HepG2 (cell line): Measurements from ENCODE around the gene TBL3. TPM values are rescaled to one million over a fixed set of nuclear protein-coding genes. Genes with fewer than 3 reads are reported as not detected.

Experiments used
- ATF1 ChIP-seq: IDR thresholded peaks from 2 replicates; pipeline ENCODE4 v1.6.1; 2016; ENCODE audit warnings: mild to moderate bottlenecking, control low read depth
- ATF3 ChIP-seq: sonication (generic); formaldehyde crosslinking; IDR thresholded peaks from 2 replicates; pipeline ENCODE4 v1.4.0; 2020; ENCODE audit warnings: missing genetic modification reagents
- ATF5 ChIP-seq: sonication (generic); formaldehyde crosslinking; IDR thresholded peaks from 2 replicates; pipeline ENCODE4 v1.4.0; 2020; ENCODE audit warnings: mild to moderate bottlenecking, low read depth, missing genetic modification reagents
- CENPX ChIP-seq: sonication (generic); formaldehyde crosslinking; IDR thresholded peaks from 2 replicates; pipeline ENCODE4 v1.9.0; 2021; ENCODE audit warnings: mild to moderate bottlenecking, missing genetic modification reagents, moderate library complexity
- EP300 ChIP-seq, 3 experiments: sonication (generic) in 1 of 3; formaldehyde crosslinking in 1 of 3; IDR thresholded peaks; 2 replicates each; pipeline versions ENCODE4 v1.5.1 to v1.6.1; 2011 to 2020; ENCODE audit warnings: low read depth in 2 of 3, low read length in 2 of 3, borderline replicate concordance in 1 of 3, improper control_type of control experiment in 1 of 3, mild to moderate bottlenecking in 1 of 3, missing genetic modification reagents in 1 of 3, moderate library complexity in 1 of 3
- FOXM1 ChIP-seq: sonication (generic); formaldehyde crosslinking; IDR thresholded peaks from 2 replicates; pipeline ENCODE4 v1.5.0; 2020; ENCODE audit warnings: missing genetic modification reagents
- PRDM4 ChIP-seq: sonication (generic); formaldehyde crosslinking; IDR thresholded peaks from 2 replicates; pipeline ENCODE4 v1.9.0; 2021; ENCODE audit warnings: missing genetic modification reagents, borderline replicate concordance
- SCMH1 ChIP-seq: sonication (generic); formaldehyde crosslinking; IDR thresholded peaks from 2 replicates; pipeline ENCODE4 v1.9.0; 2021; ENCODE audit warnings: missing genetic modification reagents, mild to moderate bottlenecking, borderline replicate concordance
- TARDBP ChIP-seq: sonication (generic); formaldehyde crosslinking; IDR thresholded peaks from 2 replicates; pipeline ENCODE4 v1.8.0; 2022; ENCODE audit warnings: mild to moderate bottlenecking, missing genetic modification reagents
- TRIM24 ChIP-seq: sonication (generic); formaldehyde crosslinking; IDR thresholded peaks from 2 replicates; pipeline ENCODE4 v1.8.0; 2022; ENCODE audit warnings: mild to moderate bottlenecking, missing genetic modification reagents
- ZMYM2 ChIP-seq: sonication (generic); formaldehyde crosslinking; IDR thresholded peaks from 2 replicates; pipeline ENCODE4 v1.8.0; 2022; ENCODE audit warnings: mild to moderate bottlenecking, missing genetic modification reagents
- ZMYM3 ChIP-seq: sonication (generic); formaldehyde crosslinking; IDR thresholded peaks from 2 replicates; pipeline ENCODE4 v1.5.1; 2020; ENCODE audit warnings: mild to moderate bottlenecking, missing genetic modification reagents
- ZNF121 ChIP-seq: sonication (generic); formaldehyde crosslinking; IDR thresholded peaks from 2 replicates; pipeline ENCODE4 v1.5.0; 2020; ENCODE audit warnings: mild to moderate bottlenecking, missing genetic modification reagents
- ZNF136 ChIP-seq: sonication (generic); formaldehyde crosslinking; IDR thresholded peaks from 2 replicates; pipeline ENCODE4 v1.8.1; 2022; ENCODE audit warnings: low read depth, mild to moderate bottlenecking, moderate library complexity, missing genetic modification reagents
- ZNF230 ChIP-seq: sonication (generic); formaldehyde crosslinking; IDR thresholded peaks from 2 replicates; pipeline ENCODE4 v1.4.0; 2020; ENCODE audit warnings: mild to moderate bottlenecking, missing genetic modification reagents
- ZNF276 ChIP-seq: sonication (generic); formaldehyde crosslinking; IDR thresholded peaks from 2 replicates; pipeline ENCODE4 v1.4.0; 2020; ENCODE audit warnings: mild to moderate bottlenecking, low read depth, missing genetic modification reagents
- ZNF3 ChIP-seq: IDR thresholded peaks from 2 replicates; pipeline ENCODE4 v1.7.0; 2017; ENCODE audit warnings: inconsistent platforms
- ZNF34 ChIP-seq: sonication (generic); formaldehyde crosslinking; IDR thresholded peaks from 2 replicates; pipeline ENCODE4 v1.4.0; 2020; ENCODE audit warnings: mild to moderate bottlenecking, missing genetic modification reagents, borderline replicate concordance
- ZNF44 ChIP-seq: sonication (generic); formaldehyde crosslinking; IDR thresholded peaks from 2 replicates; pipeline ENCODE4 v1.5.1; 2020; ENCODE audit warnings: mild to moderate bottlenecking, missing genetic modification reagents
- ZNF556 ChIP-seq: sonication (generic); formaldehyde crosslinking; IDR thresholded peaks from 2 replicates; pipeline ENCODE4 v1.4.0; 2020; ENCODE audit warnings: mild to moderate bottlenecking, missing genetic modification reagents, borderline replicate concordance
- ZNF605 ChIP-seq: sonication (generic); formaldehyde crosslinking; IDR thresholded peaks from 2 replicates; pipeline ENCODE4 v1.8.0; 2022; ENCODE audit warnings: mild to moderate bottlenecking, missing genetic modification reagents
- ZNF614 ChIP-seq: IDR thresholded peaks from 2 replicates; pipeline ENCODE4 v1.6.1; 2018; ENCODE audit warnings: missing biosample characterization, missing genetic modification reagents, inconsistent platforms, borderline replicate concordance
- polyA plus RNA-seq, 8 experiments: library from polyadenylated mRNA; depleted of rRNA in 3 of 8; stranded (reverse) in 7 of 8; unstranded in 1 of 8; fragments of >200 nt; fragmentation: Illumina TruSeq in 4 of 8; extraction: Trizol in 4 of 8; gene quantifications; 2 replicates each; pipeline versions ENCODE4 v1.2.1 to v1.2.3, GENCODE V29; 2011 to 2016; ENCODE audit warnings: low read depth in 4 of 8, missing spikeins in 1 of 8, mixed read lengths in 1 of 8; ENCODE audit not compliant: insufficient read depth in 1 of 8
- total RNA-seq, 5 experiments: library from RNA; depleted of rRNA; stranded (reverse); fragments of >200 nt; fragmentation: Illumina TruSeq; extraction: Trizol; gene quantifications; 2 replicates each; pipeline ENCODE4 v1.2.3, GENCODE V29; 2016; ENCODE audit warnings: low read depth in 1 of 5

The TBL3 gene
- total and polyA plus RNA-seq, 2 of the 13 experiments (the other 11 are each of a cell fraction or from before 2014, with no cell fraction given) = 16.8 to 38.0 TPM

GRCh38 chr16:1982991-1983543, 11.2 kb downstream of the TBL3 start (continued):
- 0 out of 2 replicates have a peak, but pooled peaks have one; percentile 66 for TF ChIP-seq ZMYM2 (CRISPR knock-in tag)
- TF ChIP-seq ZNF614 (CRISPR knock-in tag) = no peak
- no peak for TF ChIP-seq ATF5
- TF ChIP-seq ATF3 (CRISPR knock-in tag) = no peak
- no peak for TF ChIP-seq ZNF121 (CRISPR knock-in tag)
- TF ChIP-seq ZNF34 = no peak
- no peak for TF ChIP-seq FOXM1
- no peak for TF ChIP-seq CENPX
- TF ChIP-seq ZNF44 (CRISPR knock-in tag) = 0 out of 2 replicates have a peak, but pooled peaks have one; percentile 25
- TF ChIP-seq ZNF230 (CRISPR knock-in tag) = peak; percentile 53; the same call in 1 of the 2 replicates
- no peak for TF ChIP-seq ZNF136 (CRISPR knock-in tag)
- peak; percentile 71 for TF ChIP-seq ZNF3 (CRISPR knock-in tag)
- no peak for TF ChIP-seq SCMH1
- TF ChIP-seq ZNF556 (CRISPR knock-in tag) = peak; percentile 23; the same call in 1 of the 2 replicates
- no peak for TF ChIP-seq TRIM24 (CRISPR knock-in tag)
- no peak for TF ChIP-seq PRDM4 (CRISPR knock-in tag)
- 0 out of 2 replicates have a peak, but pooled peaks have one; percentile 29 for TF ChIP-seq ZNF276 (CRISPR knock-in tag)
- no peak for TF ChIP-seq EP300 (IDR thresholded peaks at IDR 0.05; ENCODE audit: low read depth in 2 of 2, low read length in 2 of 2)
- no peak for TF ChIP-seq EP300 (CRISPR knock-in tag; IDR thresholded peaks at IDR 0.05; ENCODE audit: borderline replicate concordance)
- peak; percentile 78 for TF ChIP-seq ZNF605 (CRISPR knock-in tag)
- TF ChIP-seq ZMYM3 = peak; percentile 51; the same call in 1 of the 2 replicates
- 0 out of 2 replicates have a peak, but pooled peaks have one; percentile 18 for TF ChIP-seq TARDBP (CRISPR knock-in tag)
- TF ChIP-seq ATF1 (CRISPR knock-in tag) = no peak
